Right lobe of liver (tissue), 4 donors: Measurements from ENCODE around the gene MED10.

Experiments used
- CTCF ChIP-seq, 4 donors: fragments of 200-600 bp in 3 of 4; fragments of 450-650 bp in 1 of 4; IDR thresholded peaks; one replicate each; pipeline versions ENCODE4 v1.5.1 to v1.8.0; 2016 to 2022; ENCODE audit warnings: antibody characterized with exemption in 4 of 4, mild to moderate bottlenecking in 2 of 4
- POLR2A ChIP-seq: fragments of 450-650 bp; IDR thresholded peaks from one replicate; pipeline ENCODE4 v1.6.1; 2017; ENCODE audit warnings: antibody characterized with exemption, mild to moderate bottlenecking
- donor health status: DM: no; HTN: no; CAD: no.
- donor health status: DM: no; HTN: no; CAD: no.
- donor health status: DM: no; HTN: yes; CAD: no.

GRCh38 chr5:6379246-6379645, 899 bp upstream of the MED10 start:
- TF ChIP-seq CTCF (IDR thresholded peaks at IDR 0.05) (no peak), POLR2A (no peak)
